Keratinocyte (primary cell): ENCODE data around the gene TUBGCP6.

Experiments used
- CTCF ChIP-seq, 3 experiments: IDR thresholded peaks in 1 of 3; conservative IDR thresholded peaks in 1 of 3; optimal IDR thresholded peaks in 1 of 3; 2 replicates in 2 of 3; 3 replicates in 1 of 3; pipeline versions ENCODE3 to v1.5.1; 2011; ENCODE audit warnings: low read length in 3 of 3, mild to moderate bottlenecking in 3 of 3, moderate library complexity in 2 of 3, control low read depth in 1 of 3, inconsistent platforms in 1 of 3; ENCODE audit not compliant: insufficient read depth in 2 of 3; ENCODE audit errors: extremely low read depth in 1 of 3
- EZH2 ChIP-seq: IDR thresholded peaks from one replicate; pipeline ENCODE4 v1.6.1; 2012; ENCODE audit warnings: inconsistent platforms, mild to moderate bottlenecking, low read length, moderate library complexity

GRCh38 chr22:50219800-50220602 lies 24.8 kb downstream of the TUBGCP6 start:
- TF ChIP-seq CTCF (optimal IDR thresholded peaks at IDR 0.05 in 1 of 3, IDR thresholded peaks at IDR 0.05 in 1 of 3, conservative IDR thresholded peaks at IDR 0.05 in 1 of 3; ENCODE audit: extremely low read depth in 1 of 3, insufficient read depth in 2 of 3, low read length in 3 of 3) (no peak), EZH2 (no peak)
